Upper lobe of left lung (tissue), 4 donors: Measurements from ENCODE around the gene SCFD2.

Experiments
- POLR2A ChIP-seq, 4 donors: fragments of 450-650 bp; IDR thresholded peaks; one replicate each; pipeline ENCODE4 v1.5.1; 2016 to 2017; ENCODE audit warnings: antibody characterized with exemption in 4 of 4, mild to moderate bottlenecking in 2 of 4
- TF ChIP-seq, protein P1 (sequence below), 6 experiments: fragments of 450-650 bp in 4 of 6; fragments of 200-600 bp in 2 of 6; sonication (generic) in 2 of 6; IDR thresholded peaks; one replicate each; pipeline ENCODE4 v1.5.1; 2016 to 2019; ENCODE audit warnings: antibody characterized with exemption in 6 of 6

DNA sequence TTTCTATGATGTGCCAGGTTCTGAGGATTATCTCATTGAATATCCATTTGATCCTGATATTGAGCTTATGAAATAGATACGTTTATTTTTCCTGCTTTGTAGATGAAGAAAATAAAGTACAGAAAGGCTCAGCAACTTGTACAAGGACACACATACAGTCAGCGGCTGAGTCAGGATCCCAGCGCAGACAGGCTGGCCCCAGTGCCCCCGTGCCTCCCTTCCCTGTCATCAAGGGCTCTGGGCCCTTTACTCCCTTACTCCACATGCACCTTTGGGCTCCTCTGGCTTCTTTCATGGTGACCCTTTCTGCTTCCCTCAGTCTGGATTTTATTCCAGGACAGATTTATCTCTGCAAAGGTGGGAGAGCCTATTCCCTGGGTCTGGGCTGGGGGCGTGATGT, 490.9 kb downstream of the SCFD2 start:
- TF ChIP-seq, protein P1, sequence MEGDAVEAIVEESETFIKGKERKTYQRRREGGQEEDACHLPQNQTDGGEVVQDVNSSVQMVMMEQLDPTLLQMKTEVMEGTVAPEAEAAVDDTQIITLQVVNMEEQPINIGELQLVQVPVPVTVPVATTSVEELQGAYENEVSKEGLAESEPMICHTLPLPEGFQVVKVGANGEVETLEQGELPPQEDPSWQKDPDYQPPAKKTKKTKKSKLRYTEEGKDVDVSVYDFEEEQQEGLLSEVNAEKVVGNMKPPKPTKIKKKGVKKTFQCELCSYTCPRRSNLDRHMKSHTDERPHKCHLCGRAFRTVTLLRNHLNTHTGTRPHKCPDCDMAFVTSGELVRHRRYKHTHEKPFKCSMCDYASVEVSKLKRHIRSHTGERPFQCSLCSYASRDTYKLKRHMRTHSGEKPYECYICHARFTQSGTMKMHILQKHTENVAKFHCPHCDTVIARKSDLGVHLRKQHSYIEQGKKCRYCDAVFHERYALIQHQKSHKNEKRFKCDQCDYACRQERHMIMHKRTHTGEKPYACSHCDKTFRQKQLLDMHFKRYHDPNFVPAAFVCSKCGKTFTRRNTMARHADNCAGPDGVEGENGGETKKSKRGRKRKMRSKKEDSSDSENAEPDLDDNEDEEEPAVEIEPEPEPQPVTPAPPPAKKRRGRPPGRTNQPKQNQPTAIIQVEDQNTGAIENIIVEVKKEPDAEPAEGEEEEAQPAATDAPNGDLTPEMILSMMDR (IDR thresholded peaks at IDR 0.05): no peak
- no peak for TF ChIP-seq POLR2A (IDR thresholded peaks at IDR 0.05)
